Chondrocyte (in vitro differentiated cells): ENCODE measurements around the gene SOX6. TPM values are rescaled to one million over a fixed set of nuclear protein-coding genes. Genes with fewer than 3 reads are reported as not detected.

Experiments
- DNase-seq: peaks from one replicate; pipeline ENCODE4 v3.0.0; 2021; ENCODE audit warnings: mixed read lengths, low spot score
- H3K27ac Mint-ChIP-seq: one replicate; pipeline ENCODE4 v1.8.0; 2021; ENCODE audit warnings: mild to moderate bottlenecking, moderate library complexity, mixed read lengths; ENCODE audit not compliant: unreplicated experiment
- H3K27me3 Mint-ChIP-seq: 2 replicates; pipeline ENCODE4 v1.8.0; 2021; ENCODE audit warnings: low read depth, mixed read lengths
- H3K36me3 Mint-ChIP-seq: 2 replicates; pipeline ENCODE4 v1.8.0; 2021; ENCODE audit warnings: low read depth, mixed read lengths
- H3K4me1 Mint-ChIP-seq: 2 replicates; pipeline ENCODE4 v1.8.0; 2021; ENCODE audit warnings: low read depth, mild to moderate bottlenecking, mixed read lengths
- H3K4me3 Mint-ChIP-seq: one replicate; pipeline ENCODE4 v1.8.0; 2021; ENCODE audit warnings: mild to moderate bottlenecking, moderate library complexity, mixed read lengths; ENCODE audit not compliant: unreplicated experiment
- H3K9me3 Mint-ChIP-seq: 2 replicates; pipeline ENCODE4 v1.8.0; 2021; ENCODE audit warnings: low read depth, mixed read lengths
- CTCF ChIP-seq: fragments of 200-600 bp; sonication (generic); IDR thresholded peaks from 2 replicates; pipeline ENCODE4 v1.5.0; 2021; ENCODE audit warnings: antibody characterized with exemption, mild to moderate bottlenecking, moderate library complexity
- total RNA-seq: library from RNA; stranded (reverse); gene quantifications from 3 replicates; pipeline ENCODE4 v1.2.1, GENCODE V29; 2021

The SOX6 gene
- total RNA-seq, 1 donor from 2014 or later = 29.9 TPM

GRCh38 chr11:16357775-16358174 is 1.4 kb upstream of the SOX6 start:
- Mint-ChIP-seq H3K9me3 (no peaks in the 10 kb centered on the region), H3K27me3 (no peaks in the 10 kb centered on the region), H3K36me3 (peaks cover 4% of the 10 kb centered on the region), H3K27ac (peak overlapping the region; percentile 88), H3K4me1 (peaks cover 63% of the 10 kb centered on the region), H3K4me3 (no peak overlapping the region)
- DNase-seq = no peak
- no peak for TF ChIP-seq CTCF

GRCh38 chr11:16356761-16357393 is 531 bp upstream of the SOX6 start:
- no peak for TF ChIP-seq CTCF
- peak overlapping the region; percentile 43 for H3K4me3 Mint-ChIP-seq
- no peaks in the 10 kb centered on the region for H3K9me3 Mint-ChIP-seq
- no peaks in the 10 kb centered on the region for H3K27me3 Mint-ChIP-seq
- peaks cover 65% of the 10 kb centered on the region for H3K4me1 Mint-ChIP-seq
- peaks cover 4% of the 10 kb centered on the region for H3K36me3 Mint-ChIP-seq
- no peak for DNase-seq
- peak overlapping the region; percentile 88 for H3K27ac Mint-ChIP-seq

GRCh38 chr11:16352707-16353106 is 3.6 kb downstream of the SOX6 start:
- H3K36me3 Mint-ChIP-seq = no peaks in the 10 kb centered on the region
- no peak for TF ChIP-seq CTCF
- no peaks in the 10 kb centered on the region for H3K9me3 Mint-ChIP-seq
- no peak for DNase-seq
- H3K27ac Mint-ChIP-seq = no peak overlapping the region
- no peak overlapping the region for H3K4me3 Mint-ChIP-seq
- H3K4me1 Mint-ChIP-seq = peaks cover 54% of the 10 kb centered on the region
- no peaks in the 10 kb centered on the region for H3K27me3 Mint-ChIP-seq

- no peak for TF ChIP-seq CTCF
- H3K4me3 Mint-ChIP-seq = no peak overlapping the region
- H3K4me1 Mint-ChIP-seq = peaks cover 50% of the 10 kb centered on the region
- no peaks in the 10 kb centered on the region for H3K9me3 Mint-ChIP-seq
- H3K27ac Mint-ChIP-seq = no peak overlapping the region
- DNase-seq = no peak
- no peaks in the 10 kb centered on the region for H3K36me3 Mint-ChIP-seq
- H3K27me3 Mint-ChIP-seq = no peaks in the 10 kb centered on the region
Measured at GRCh38 chr11:16350125-16350524, 6.2 kb downstream of the SOX6 start.

- Mint-ChIP-seq H3K36me3 (no peaks in the 10 kb centered on the region), H3K9me3 (no peaks in the 10 kb centered on the region), H3K27me3 (no peaks in the 10 kb centered on the region), H3K27ac (peak overlapping the region; percentile 49), H3K4me1 (peaks cover 38% of the 10 kb centered on the region), H3K4me3 (no peak overlapping the region)
- no peak for TF ChIP-seq CTCF
- no peak for DNase-seq
Measured at GRCh38 chr11:16347928-16348685, 8.2 kb downstream of the SOX6 start.
